HCT116 (cell line): Measurements from ENCODE around the gene ARHGAP10. TPM values are rescaled to one million over a fixed set of nuclear protein-coding genes. Genes with fewer than 3 reads are reported as not detected.
"Not testable (repeated sequence)": the region's sequence is repeated elsewhere in the genome, so short reads cannot be mapped to it uniquely, and the experiment has no call there.

Experiments used
- ATAC-seq: fragments of 200-7000 bp; cut with Tn5 transposase; 2 replicates; pipeline ENCODE4 v1.9.1; 2020; ENCODE audit warnings: mild to moderate bottlenecking, moderate library complexity
- BruUV-seq: library from RNA; stranded (reverse); fragments of 400-500 nt; replicated peaks from 2 replicates; lab custom pipeline; 2021; lab: Mats Ljungman, UMichigan
- CTCF ChIA-PET: fragments of 300-600 bp; sonication (Branson Sonifier 250); formaldehyde crosslinking; loops from one replicate; lab custom pipeline; 2021; ENCODE audit warnings: antibody characterized with exemption; lab: Charles Lee
- POLR2A ChIA-PET: fragments of 300-600, 350-600 bp; sonication (Branson Sonifier 250); formaldehyde crosslinking; loops from one replicate; lab custom pipeline; 2021; ENCODE audit warnings: antibody characterized with exemption; lab: Charles Lee
- RAD21 ChIA-PET, 2 experiments: fragments of 300-600 bp; sonication (Branson Sonifier 250); formaldehyde crosslinking; loops; one replicate each; lab custom pipeline; 2023; ENCODE audit warnings: low total read pairs in 2 of 2; ENCODE audit not compliant: uncharacterized antibody in 2 of 2, unreplicated experiment in 2 of 2, low non-redundant PET in 1 of 2; lab: Charles Lee
- DNase-seq: peaks from one replicate; pipeline ENCODE4 v3.0.0-alpha.2; 2010; ENCODE audit warnings: low read depth, low spot score
- H2AFZ ChIP-seq: fragments of 200-600 bp; shearing (Covaris generic), sonication (generic); 2 replicates; pipeline ENCODE4 v1.6.1; 2017; ENCODE audit warnings: low read depth, mixed run types, mixed read lengths, antibody characterized with exemption, low read length; ENCODE audit not compliant: poor library complexity, severe bottlenecking
- H3K27ac ChIP-seq: 2 replicates; pipeline ENCODE4 v1.5.1; 2012; ENCODE audit warnings: low read depth, low read length
- H3K27me3 ChIP-seq: fragments of 200-600 bp; sonication (generic); 2 replicates; pipeline ENCODE4 v1.6.1; 2016; ENCODE audit warnings: mixed run types, low read length, mixed read lengths; ENCODE audit not compliant: insufficient read depth
- H3K36me3 ChIP-seq, 2 experiments: fragments of 200-500 bp in 1 of 2; fragments of 200-600 bp in 1 of 2; sonication (Bioruptor generic) in 1 of 2; sonication (generic) in 1 of 2; 2 replicates each; pipeline versions ENCODE4 v1.5.1 to v1.6.1; 2014 to 2016; ENCODE audit warnings: low read length in 2 of 2, inconsistent platforms in 1 of 2, mixed read lengths in 1 of 2, mixed run types in 1 of 2; ENCODE audit not compliant: insufficient read depth in 2 of 2, control insufficient read depth in 1 of 2
- H3K4me1 ChIP-seq, 2 experiments: fragments of 200-600 bp in 1 of 2; sonication (generic) in 1 of 2; 2 replicates each; pipeline versions ENCODE4 v1.5.1 to v1.6.1; 2012 to 2017; ENCODE audit warnings: low read length in 2 of 2, inconsistent platforms in 1 of 2, mild to moderate bottlenecking in 1 of 2, mixed read lengths in 1 of 2, mixed run types in 1 of 2, moderate library complexity in 1 of 2; ENCODE audit not compliant: insufficient read depth in 2 of 2, control insufficient read depth in 1 of 2
- H3K4me2 ChIP-seq: fragments of 200-600 bp; sonication (generic); 2 replicates; pipeline ENCODE4 v1.6.1; 2017; ENCODE audit warnings: mixed run types, low read length, mixed read lengths
- H3K4me3 ChIP-seq, 2 experiments: fragments of 200-600 bp in 1 of 2; sonication (generic) in 1 of 2; replicated peaks in 1 of 2; 2 replicates each; pipeline ENCODE4 v1.5.1; 2011 to 2016; ENCODE audit warnings: low read length in 2 of 2, control low read depth in 1 of 2, low read depth in 1 of 2, mild to moderate bottlenecking in 1 of 2, mixed read lengths in 1 of 2, mixed run types in 1 of 2
- H3K79me2 ChIP-seq: fragments of 200-600 bp; sonication (generic); 2 replicates; pipeline ENCODE4 v1.6.1; 2017; ENCODE audit warnings: mild to moderate bottlenecking, mixed run types, low read length, moderate library complexity, mixed read lengths; ENCODE audit not compliant: insufficient read depth
- H3K9ac ChIP-seq: fragments of 200-600 bp; sonication (generic); 2 replicates; pipeline ENCODE4 v1.6.1; 2016; ENCODE audit warnings: low read length, mixed read lengths
- H3K9me2 ChIP-seq: fragments of 200-600 bp; sonication (generic), shearing (Covaris generic); 2 replicates; pipeline ENCODE4 v1.6.1; 2017; ENCODE audit warnings: mixed run types, mild to moderate bottlenecking, moderate library complexity; ENCODE audit not compliant: insufficient read depth
- H3K9me3 ChIP-seq, 2 experiments: fragments of 200-500 bp in 1 of 2; fragments of 200-600 bp in 1 of 2; sonication (Bioruptor generic) in 1 of 2; sonication (generic) in 1 of 2; 2 replicates each; pipeline ENCODE4 v1.6.1; 2014 to 2017; ENCODE audit warnings: low read length in 2 of 2, mixed read lengths in 2 of 2, inconsistent platforms in 1 of 2, low read depth in 1 of 2, mild to moderate bottlenecking in 1 of 2, mixed run types in 1 of 2, moderate library complexity in 1 of 2; ENCODE audit not compliant: control insufficient read depth in 1 of 2, insufficient read depth in 1 of 2
- H4K20me1 ChIP-seq: fragments of 200-600 bp; sonication (generic), shearing (Covaris generic); 2 replicates; pipeline ENCODE4 v1.6.1; 2017; ENCODE audit warnings: mixed run types, mild to moderate bottlenecking, moderate library complexity; ENCODE audit not compliant: insufficient read depth
- CBX3 ChIP-seq: IDR thresholded peaks from 2 replicates; pipeline ENCODE4 v1.6.1; 2012; ENCODE audit warnings: low read depth
- EZH2 ChIP-seq: fragments of 200-600 bp; sonication (generic); IDR thresholded peaks from 2 replicates; pipeline ENCODE4 v1.6.1; 2017; ENCODE audit warnings: antibody characterized with exemption, mixed run types
- JUND ChIP-seq: IDR thresholded peaks from 2 replicates; pipeline ENCODE4 v1.6.1; 2012
- POLR2A ChIP-seq: IDR thresholded peaks from 2 replicates; pipeline ENCODE4 v1.7.0; 2011; ENCODE audit warnings: borderline replicate concordance; ENCODE audit not compliant: insufficient read depth, insufficient read length; ENCODE audit errors: extremely low read depth
- POLR2AphosphoS5 ChIP-seq: IDR thresholded peaks from 2 replicates; pipeline ENCODE4 v1.6.1; 2011; ENCODE audit warnings: mild to moderate bottlenecking, low read depth, low read length, moderate library complexity
- SIN3A ChIP-seq: IDR thresholded peaks from 2 replicates; pipeline ENCODE4 v1.6.1; 2012; ENCODE audit warnings: low read depth
- SP1 ChIP-seq: IDR thresholded peaks from 2 replicates; pipeline ENCODE4 v1.6.1; 2012; ENCODE audit warnings: low read depth
- TCF7L2 ChIP-seq: IDR thresholded peaks from 2 replicates; pipeline ENCODE4 v1.7.0; 2011; ENCODE audit warnings: borderline replicate concordance, inconsistent platforms; ENCODE audit not compliant: insufficient read depth, insufficient read length; ENCODE audit errors: extremely low read depth
- ZFX ChIP-seq: fragments of 450-650 bp; IDR thresholded peaks from 2 replicates; pipeline ENCODE4 v1.6.1; 2017
- ZNF274 ChIP-seq: fragments of 200-500 bp; sonication (Bioruptor generic); IDR thresholded peaks from 2 replicates; pipeline ENCODE4 v1.6.1; 2014; ENCODE audit warnings: mild to moderate bottlenecking, low read depth, low read length, inconsistent platforms
- intact Hi-C: fragments of 100-400 bp; cut with micrococcal nuclease; formaldehyde crosslinking; loops from 2 replicates; pipeline ENCODE4 v1.10.0; 2022
- total RNA-seq: library from RNA; stranded (reverse); gene quantifications from one replicate; pipeline ENCODE4 v1.2.1, GENCODE V29; 2021; ENCODE audit not compliant: unreplicated experiment
- TF ChIP-seq, protein P1 (sequence below): IDR thresholded peaks from 2 replicates; pipeline ENCODE4 v1.6.1; 2012
- TF ChIP-seq, protein P2 (sequence below): IDR thresholded peaks from 2 replicates; pipeline ENCODE4 v1.6.1; 2012; ENCODE audit warnings: low read depth
- TF ChIP-seq, protein P3 (sequence below): IDR thresholded peaks from 2 replicates; pipeline ENCODE4 v1.6.1; 2011; ENCODE audit warnings: mild to moderate bottlenecking, low read length, moderate library complexity; ENCODE audit not compliant: insufficient replicate concordance; ENCODE audit errors: extremely low read depth
- TF ChIP-seq, protein P4 (sequence below): IDR thresholded peaks from 2 replicates; pipeline ENCODE4 v1.6.1; 2012

The ARHGAP10 gene
- total RNA-seq, 1 experiment from 2014 or later, result 24.7 TPM

DNA sequence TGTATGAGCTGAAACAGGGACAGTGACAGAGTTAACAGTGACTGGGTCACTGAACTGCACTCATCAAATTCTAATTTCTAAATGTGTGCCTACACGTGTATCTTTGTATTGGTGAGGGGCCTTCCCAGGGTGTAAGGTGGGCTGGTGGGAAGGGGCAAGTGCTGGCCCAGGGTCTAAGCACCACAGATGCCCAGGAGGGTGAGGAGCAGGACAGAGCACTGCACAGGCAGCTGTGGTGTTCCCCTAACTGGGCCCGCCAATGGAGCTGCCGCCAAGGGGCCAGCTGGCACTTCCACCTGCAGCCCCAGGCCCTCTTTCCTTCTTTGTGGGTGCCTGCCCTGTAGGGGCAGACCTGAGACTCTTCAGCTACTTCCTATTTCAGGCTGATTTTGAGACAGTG, 349.9 kb downstream of the ARHGAP10 start:
- BruUV-seq, result no TSS peak
- H3K36me3 ChIP-seq, result no peaks in the 10 kb centered on the region
- intact Hi-C loops, result no loop called here
- no peak overlapping the region for H2AFZ ChIP-seq
- H3K9me3 ChIP-seq, result no peaks in the 10 kb centered on the region
- ChIA-PET CTCF (no interaction called here), POLR2A (no interaction called here), RAD21 (no interaction called here)
- H3K4me1 ChIP-seq, result no peaks in the 10 kb centered on the region
- no peak overlapping the region for H3K9ac ChIP-seq
- no peaks in the 10 kb centered on the region for H4K20me1 ChIP-seq
- no peaks in the 10 kb centered on the region for H3K27me3 ChIP-seq
- H3K4me3 ChIP-seq, result no peak overlapping the region
- ATAC-seq (no peak), DNase-seq (no peak)
- H3K9me2 ChIP-seq, result no peaks in the 10 kb centered on the region
- no peak overlapping the region for H3K4me2 ChIP-seq
- no peak for TF ChIP-seq TCF7L2
- TF ChIP-seq JUND, result no peak
- no peak for TF ChIP-seq POLR2A
- no peak for TF ChIP-seq SP1
- no peak for TF ChIP-seq POLR2AphosphoS5
- TF ChIP-seq, protein P1, sequence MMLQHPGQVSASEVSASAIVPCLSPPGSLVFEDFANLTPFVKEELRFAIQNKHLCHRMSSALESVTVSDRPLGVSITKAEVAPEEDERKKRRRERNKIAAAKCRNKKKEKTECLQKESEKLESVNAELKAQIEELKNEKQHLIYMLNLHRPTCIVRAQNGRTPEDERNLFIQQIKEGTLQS, result no peak
- no peak for TF ChIP-seq EZH2
- TF ChIP-seq ZNF274, result no peak
- TF ChIP-seq, protein P2, sequence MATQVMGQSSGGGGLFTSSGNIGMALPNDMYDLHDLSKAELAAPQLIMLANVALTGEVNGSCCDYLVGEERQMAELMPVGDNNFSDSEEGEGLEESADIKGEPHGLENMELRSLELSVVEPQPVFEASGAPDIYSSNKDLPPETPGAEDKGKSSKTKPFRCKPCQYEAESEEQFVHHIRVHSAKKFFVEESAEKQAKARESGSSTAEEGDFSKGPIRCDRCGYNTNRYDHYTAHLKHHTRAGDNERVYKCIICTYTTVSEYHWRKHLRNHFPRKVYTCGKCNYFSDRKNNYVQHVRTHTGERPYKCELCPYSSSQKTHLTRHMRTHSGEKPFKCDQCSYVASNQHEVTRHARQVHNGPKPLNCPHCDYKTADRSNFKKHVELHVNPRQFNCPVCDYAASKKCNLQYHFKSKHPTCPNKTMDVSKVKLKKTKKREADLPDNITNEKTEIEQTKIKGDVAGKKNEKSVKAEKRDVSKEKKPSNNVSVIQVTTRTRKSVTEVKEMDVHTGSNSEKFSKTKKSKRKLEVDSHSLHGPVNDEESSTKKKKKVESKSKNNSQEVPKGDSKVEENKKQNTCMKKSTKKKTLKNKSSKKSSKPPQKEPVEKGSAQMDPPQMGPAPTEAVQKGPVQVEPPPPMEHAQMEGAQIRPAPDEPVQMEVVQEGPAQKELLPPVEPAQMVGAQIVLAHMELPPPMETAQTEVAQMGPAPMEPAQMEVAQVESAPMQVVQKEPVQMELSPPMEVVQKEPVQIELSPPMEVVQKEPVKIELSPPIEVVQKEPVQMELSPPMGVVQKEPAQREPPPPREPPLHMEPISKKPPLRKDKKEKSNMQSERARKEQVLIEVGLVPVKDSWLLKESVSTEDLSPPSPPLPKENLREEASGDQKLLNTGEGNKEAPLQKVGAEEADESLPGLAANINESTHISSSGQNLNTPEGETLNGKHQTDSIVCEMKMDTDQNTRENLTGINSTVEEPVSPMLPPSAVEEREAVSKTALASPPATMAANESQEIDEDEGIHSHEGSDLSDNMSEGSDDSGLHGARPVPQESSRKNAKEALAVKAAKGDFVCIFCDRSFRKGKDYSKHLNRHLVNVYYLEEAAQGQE, result no peak
- TF ChIP-seq ZFX, result no peak
- no peak for TF ChIP-seq SIN3A
- TF ChIP-seq CBX3, result no peak
- TF ChIP-seq, protein P3, sequence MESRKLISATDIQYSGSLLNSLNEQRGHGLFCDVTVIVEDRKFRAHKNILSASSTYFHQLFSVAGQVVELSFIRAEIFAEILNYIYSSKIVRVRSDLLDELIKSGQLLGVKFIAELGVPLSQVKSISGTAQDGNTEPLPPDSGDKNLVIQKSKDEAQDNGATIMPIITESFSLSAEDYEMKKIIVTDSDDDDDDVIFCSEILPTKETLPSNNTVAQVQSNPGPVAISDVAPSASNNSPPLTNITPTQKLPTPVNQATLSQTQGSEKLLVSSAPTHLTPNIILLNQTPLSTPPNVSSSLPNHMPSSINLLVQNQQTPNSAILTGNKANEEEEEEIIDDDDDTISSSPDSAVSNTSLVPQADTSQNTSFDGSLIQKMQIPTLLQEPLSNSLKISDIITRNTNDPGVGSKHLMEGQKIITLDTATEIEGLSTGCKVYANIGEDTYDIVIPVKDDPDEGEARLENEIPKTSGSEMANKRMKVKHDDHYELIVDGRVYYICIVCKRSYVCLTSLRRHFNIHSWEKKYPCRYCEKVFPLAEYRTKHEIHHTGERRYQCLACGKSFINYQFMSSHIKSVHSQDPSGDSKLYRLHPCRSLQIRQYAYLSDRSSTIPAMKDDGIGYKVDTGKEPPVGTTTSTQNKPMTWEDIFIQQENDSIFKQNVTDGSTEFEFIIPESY, result no peak
- TF ChIP-seq, protein P4, sequence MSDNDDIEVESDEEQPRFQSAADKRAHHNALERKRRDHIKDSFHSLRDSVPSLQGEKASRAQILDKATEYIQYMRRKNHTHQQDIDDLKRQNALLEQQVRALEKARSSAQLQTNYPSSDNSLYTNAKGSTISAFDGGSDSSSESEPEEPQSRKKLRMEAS, result no peak
- H3K27ac ChIP-seq, result no peak overlapping the region
- no peaks in the 10 kb centered on the region for H3K79me2 ChIP-seq

DNA sequence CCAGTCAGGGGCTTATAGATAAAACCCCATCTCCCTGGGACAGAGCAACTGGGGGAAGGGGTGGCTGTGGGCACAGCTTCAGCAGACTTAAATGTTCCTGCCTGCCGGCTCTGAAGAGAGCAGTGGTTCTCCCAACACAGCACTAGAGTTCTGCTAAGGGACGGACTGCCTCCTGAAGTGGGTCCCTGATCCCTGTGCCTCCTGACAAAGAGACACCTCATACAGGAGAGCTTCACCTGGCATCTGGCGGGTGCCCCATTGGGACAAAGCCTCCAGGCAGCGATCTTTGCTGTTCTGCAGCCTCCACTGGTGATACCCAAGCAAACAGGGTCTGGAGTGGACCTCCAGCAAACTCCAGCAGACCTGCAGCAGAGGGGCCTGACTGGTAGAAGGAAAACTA, 351.2 kb downstream of the ARHGAP10 start:
- H3K27ac ChIP-seq, POLR2A ChIA-PET, ATAC-seq, H3K9me2 ChIP-seq, H3K79me2 ChIP-seq, H3K9me3 ChIP-seq, H2AFZ ChIP-seq, intact Hi-C loops, H4K20me1 ChIP-seq, RAD21 ChIA-PET, BruUV-seq, DNase-seq, H3K4me3 ChIP-seq, CTCF ChIA-PET, H3K27me3 ChIP-seq, H3K36me3 ChIP-seq, H3K4me1 ChIP-seq, H3K4me2 ChIP-seq, H3K9ac ChIP-seq: not testable (repeated sequence)
